ENCODE results near the gene ABR. TPM values are rescaled to one million over a fixed set of nuclear protein-coding genes. Genes with fewer than 3 reads are reported as not detected.

Gene ABR
- total and polyA plus RNA-seq, 2 of the 13 experiments (the other 11 are each of a cell fraction or from before 2014, with no cell fraction given) = 12.4 to 40.4 TPM

DNA sequence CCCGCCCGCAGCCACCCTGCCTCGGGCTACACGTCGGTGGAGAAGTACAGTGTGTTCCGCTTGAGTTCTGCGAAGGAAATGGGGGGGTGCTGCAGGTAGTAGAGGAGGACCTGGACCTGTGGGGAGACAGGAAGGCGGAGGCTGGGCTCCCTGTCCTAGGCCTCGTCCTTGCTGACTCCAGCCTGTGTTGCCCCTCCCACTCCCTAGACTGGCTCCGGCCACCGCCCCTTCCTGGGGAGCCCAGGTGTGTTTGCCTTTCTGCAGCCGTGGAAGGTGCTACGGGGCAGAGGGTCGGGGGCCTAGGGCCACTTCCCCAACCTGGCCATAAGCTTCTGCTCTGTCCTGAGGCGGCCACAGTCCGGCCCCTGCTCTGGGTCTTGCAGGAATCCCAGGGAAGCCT is 173.7 kb downstream of the ABR start:
- intact Hi-C loops (cut with micrococcal nuclease; ENCODE audit: unreplicated experiment) = no loop called here

GRCh38 chr17:1005361-1005946 is 174.3 kb downstream of the ABR start:
- Histone ChIP-seq H3K4me1 (ENCODE audit: insufficient read depth, low read length) (peaks cover 21% of the 10 kb centered on the region), H3K27ac (ENCODE audit: extremely low read length, insufficient read depth, low read length) (no peak overlapping the region), H3K4me2 (ENCODE audit: low read depth, low read length) (no peak overlapping the region), H4K20me1 (ENCODE audit: insufficient read depth, low read length) (no peaks in the 10 kb centered on the region), H2AFZ (ENCODE audit: low read length) (no peak overlapping the region), H3K4me3 (replicated peaks in 1 of 3; ENCODE audit: insufficient read depth in 1 of 3, low read depth in 2 of 3, low read length in 3 of 3) (no peak overlapping the region), H3K9ac (ENCODE audit: insufficient read depth, low read depth, low read length) (no peak overlapping the region), H3K27me3 (ENCODE audit: control insufficient read depth in 1 of 2, insufficient read depth in 2 of 2, low read length in 2 of 2) (no peaks in the 10 kb centered on the region), H3K79me2 (ENCODE audit: insufficient read depth, low read length) (no peaks in the 10 kb centered on the region), H3K36me3 (replicated peaks in 1 of 2; ENCODE audit: control insufficient read depth in 1 of 2, insufficient read depth in 2 of 2, low read length in 2 of 2) (peaks cover 7 to 16% of the 10 kb centered on the region in 2 experiments), H3K9me3 (ENCODE audit: low read length) (no peaks in the 10 kb centered on the region)
- WGBS (ENCODE audit: low lambda C conversion rate) = 97% methylated on average over 23 of the region's 23 CpGs
- ATAC-seq (no peak), FAIRE-seq (no peak), DNase-seq (ENCODE audit: low spot score) (no peak)
- in situ Hi-C loops (cut with HindIII; ENCODE audit: extremely low pct_ligation_motif_present, low pct_unique_long_range_greater_than_20kb) (no loop called here), intact Hi-C loops (cut with micrococcal nuclease; ENCODE audit: unreplicated experiment) (no loop called here)
- no TSS peak for BruUV-seq (replicated peaks)
- ChIA-PET POLR2A (no interaction called here), CTCF (ENCODE audit: low intra/inter-chr PET ratio, low total read pairs) (no interaction called here)
- no peak for TF ChIP-seq ZNF296 (CRISPR knock-in tag; conservative IDR thresholded peaks at IDR 0.05)
- TF ChIP-seq ATF3 (CRISPR knock-in tag; IDR thresholded peaks at IDR 0.05) = no peak
- TF ChIP-seq CENPX (CRISPR knock-in tag; IDR thresholded peaks at IDR 0.05) = no peak
- TF ChIP-seq, protein P1, sequence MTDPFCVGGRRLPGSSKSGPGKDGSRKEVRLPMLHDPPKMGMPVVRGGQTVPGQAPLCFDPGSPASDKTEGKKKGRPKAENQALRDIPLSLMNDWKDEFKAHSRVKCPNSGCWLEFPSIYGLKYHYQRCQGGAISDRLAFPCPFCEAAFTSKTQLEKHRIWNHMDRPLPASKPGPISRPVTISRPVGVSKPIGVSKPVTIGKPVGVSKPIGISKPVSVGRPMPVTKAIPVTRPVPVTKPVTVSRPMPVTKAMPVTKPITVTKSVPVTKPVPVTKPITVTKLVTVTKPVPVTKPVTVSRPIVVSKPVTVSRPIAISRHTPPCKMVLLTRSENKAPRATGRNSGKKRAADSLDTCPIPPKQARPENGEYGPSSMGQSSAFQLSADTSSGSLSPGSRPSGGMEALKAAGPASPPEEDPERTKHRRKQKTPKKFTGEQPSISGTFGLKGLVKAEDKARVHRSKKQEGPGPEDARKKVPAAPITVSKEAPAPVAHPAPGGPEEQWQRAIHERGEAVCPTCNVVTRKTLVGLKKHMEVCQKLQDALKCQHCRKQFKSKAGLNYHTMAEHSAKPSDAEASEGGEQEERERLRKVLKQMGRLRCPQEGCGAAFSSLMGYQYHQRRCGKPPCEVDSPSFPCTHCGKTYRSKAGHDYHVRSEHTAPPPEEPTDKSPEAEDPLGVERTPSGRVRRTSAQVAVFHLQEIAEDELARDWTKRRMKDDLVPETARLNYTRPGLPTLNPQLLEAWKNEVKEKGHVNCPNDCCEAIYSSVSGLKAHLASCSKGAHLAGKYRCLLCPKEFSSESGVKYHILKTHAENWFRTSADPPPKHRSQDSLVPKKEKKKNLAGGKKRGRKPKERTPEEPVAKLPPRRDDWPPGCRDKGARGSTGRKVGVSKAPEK (CRISPR knock-in tag; IDR thresholded peaks at IDR 0.05; ENCODE audit: borderline replicate concordance) = no peak
- no peak for TF ChIP-seq ATRX (CRISPR knock-in tag; IDR thresholded peaks at IDR 0.05; ENCODE audit: borderline replicate concordance)
- no peak for TF ChIP-seq RXRA (CRISPR knock-in tag; IDR thresholded peaks at IDR 0.05)
- TF ChIP-seq TFDP2 (CRISPR knock-in tag; IDR thresholded peaks at IDR 0.05) = no peak

More for the DNA sequence above, 173.7 kb downstream of the ABR start:
- POLR2A ChIA-PET = no interaction called here
- H3K27ac ChIP-seq (ENCODE audit: extremely low read length, insufficient read depth, low read length) = no peak overlapping the region
- no peak overlapping the region for H3K4me2 ChIP-seq (ENCODE audit: low read depth, low read length)
- H3K9ac ChIP-seq (ENCODE audit: insufficient read depth, low read depth, low read length) = no peak overlapping the region
- WGBS (ENCODE audit: low lambda C conversion rate) = 95% methylated on average over 7 of the region's 16 CpGs
- peaks cover 7 to 10% of the 10 kb centered on the region in 2 experiments for H3K36me3 ChIP-seq (replicated peaks in 1 of 2; ENCODE audit: control insufficient read depth in 1 of 2, insufficient read depth in 2 of 2, low read length in 2 of 2)
- ATAC-seq (peak; percentile 18), FAIRE-seq (no peak), DNase-seq (ENCODE audit: low spot score) (no peak)
- in situ Hi-C loops (cut with HindIII; ENCODE audit: extremely low pct_ligation_motif_present, low pct_unique_long_range_greater_than_20kb) = no loop called here
- no peaks in the 10 kb centered on the region for H3K9me3 ChIP-seq (ENCODE audit: low read length)
- no TSS peak for BruUV-seq (replicated peaks)
- H4K20me1 ChIP-seq (ENCODE audit: insufficient read depth, low read length) = no peaks in the 10 kb centered on the region
- no peak overlapping the region for H3K4me3 ChIP-seq (replicated peaks in 1 of 3; ENCODE audit: insufficient read depth in 1 of 3, low read depth in 2 of 3, low read length in 3 of 3)
- TF ChIP-seq TBP (CRISPR knock-in tag; IDR thresholded peaks at IDR 0.05) (no peak), ZBTB38 (CRISPR knock-in tag; IDR thresholded peaks at IDR 0.05) (0 out of 2 replicates have a peak, but pooled peaks have one; percentile 20), ZNF770 (CRISPR knock-in tag; IDR thresholded peaks at IDR 0.05) (0 out of 2 replicates have a peak, but pooled peaks have one; percentile 28)
- H3K4me1 ChIP-seq (ENCODE audit: insufficient read depth, low read length) = peaks cover 15% of the 10 kb centered on the region
- no peaks in the 10 kb centered on the region for H3K27me3 ChIP-seq (ENCODE audit: control insufficient read depth in 1 of 2, insufficient read depth in 2 of 2, low read length in 2 of 2)
- no peak overlapping the region for H2AFZ ChIP-seq (ENCODE audit: low read length)
- CTCF ChIA-PET (ENCODE audit: low intra/inter-chr PET ratio, low total read pairs) = no interaction called here
- H3K79me2 ChIP-seq (ENCODE audit: insufficient read depth, low read length) = no peaks in the 10 kb centered on the region
